Small intestine (tissue), 16 donors: ENCODE measurements around the gene TNFRSF18. TPM values are rescaled to one million over a fixed set of nuclear protein-coding genes. Genes with fewer than 3 reads are reported as not detected.

Experiments used
- DNase-seq, 2 donors: peaks; one replicate each; pipeline versions ENCODE4 v3.0.0 to v3.0.0-alpha.2; 2013
- FAIRE-seq: peaks from 2 replicates; lab custom pipeline; 2012; peaks lifted over from hg19 to GRCh38; lab: Jason Lieb, UNC
- H3K27ac ChIP-seq, 3 donors: one replicate each; pipeline ENCODE4 v1.5.1; 2013; ENCODE audit warnings: low read length in 2 of 3, mild to moderate bottlenecking in 2 of 3, control low read depth in 1 of 3, inconsistent platforms in 1 of 3, low read depth in 1 of 3, moderate library complexity in 1 of 3
- H3K27me3 ChIP-seq, 3 donors: one replicate each; pipeline ENCODE4 v1.6.1; 2013; ENCODE audit warnings: low read length in 3 of 3, inconsistent platforms in 1 of 3; ENCODE audit not compliant: control insufficient read depth in 3 of 3, insufficient read depth in 3 of 3
- H3K36me3 ChIP-seq, 3 donors: one replicate each; pipeline ENCODE4 v1.6.1; 2013; ENCODE audit warnings: low read length in 3 of 3, inconsistent platforms in 1 of 3, low read depth in 1 of 3, mild to moderate bottlenecking in 1 of 3, moderate library complexity in 1 of 3; ENCODE audit not compliant: control insufficient read depth in 3 of 3, insufficient read depth in 2 of 3
- H3K4me1 ChIP-seq, 3 donors: one replicate each; pipeline ENCODE4 v1.6.1; 2013; ENCODE audit warnings: low read length in 2 of 3, inconsistent platforms in 1 of 3, low read depth in 1 of 3, mild to moderate bottlenecking in 1 of 3, moderate library complexity in 1 of 3; ENCODE audit not compliant: control insufficient read depth in 3 of 3, insufficient read depth in 2 of 3
- H3K4me3 ChIP-seq, 3 donors: one replicate each; pipeline ENCODE4 v1.5.1; 2013; ENCODE audit warnings: low read length in 3 of 3, control low read depth in 1 of 3, inconsistent platforms in 1 of 3, low read depth in 1 of 3, mild to moderate bottlenecking in 1 of 3, moderate library complexity in 1 of 3
- H3K9me3 ChIP-seq, 2 donors: one replicate each; pipeline ENCODE4 v1.6.1; 2013; ENCODE audit warnings: low read depth in 1 of 2, low read length in 1 of 2; ENCODE audit not compliant: control insufficient read depth in 2 of 2, insufficient read depth in 1 of 2
- WGBS, 3 donors: extraction: QIAGEN DNeasy Blood & Tissue Kit; methylation state at CpG; one replicate each; pipeline ENCODE4 v1.1.7; 2013; 5-methylcytosine and 5-hydroxymethylcytosine counted together
- long read RNA-seq, 10 donors: transcript quantifications; one replicate each; lab custom pipeline, GENCODE V29; 2026
- polyA plus RNA-seq, 4 donors: library from polyadenylated mRNA; stranded (reverse) in 3 of 4; unstranded in 1 of 4; fragments of 200-250 nt in 3 of 4; fragments of 120-200 nt in 1 of 4; gene quantifications; one replicate each; pipeline versions ENCODE4 v1.2.1 to v1.2.3, GENCODE V29; 2013
- donor health status: healthy with polysubstance abuse.
- donor health status: control.
- donor health status: control.
- donor health status: Bipolar disorder and iron deficiency.
- donor health status: healthy.

Gene TNFRSF18
- polyA plus RNA-seq = 1 to 10 TPM in 2 of 4 donors, under 1 TPM in 1, not detected in 1; 0.47 to 5.9 (median 1.8) TPM
- long read RNA-seq, donor 1 = 0 reads
- long read RNA-seq, donor 2 = 0 reads
- long read RNA-seq, donor 3 = 0 reads
- long read RNA-seq, donor 4 = 0 reads
- long read RNA-seq, donor 5 = 0 reads
- long read RNA-seq, donor 6 = 0 reads
- long read RNA-seq, donor 7 = 0 reads
- long read RNA-seq, donor 8 = 0 reads
- long read RNA-seq, donor 9 = 0 reads
- long read RNA-seq, donor 10 = 0 reads

GRCh38 chr1:1206376-1206965, at the start of gene TNFRSF18:
Gene TNFRSF18, minus strand, starts transcription at chr1:1206592. Its CDS starts 21 bp downstream, at chr1:1206571.
- DNase-seq (peak in 1 of 2 donors; percentile 39), FAIRE-seq (no peak)
- Histone ChIP-seq H3K4me1 (peaks cover 0 to 6% (median 5%) of the 10 kb centered on the region in 3 donors), H3K27ac (peak within 1 kb of the TSS in 1 of 3 donors; percentile 2), H3K9me3 (no peaks in the 10 kb centered on the region), H3K36me3 (no peaks in the 10 kb centered on the region), H3K4me3 (peak within 1 kb of the TSS in 2 of 3 donors; percentile 13 to 14), H3K27me3 (peaks cover 0 to 52% (median 14%) of the 10 kb centered on the region in 3 donors)
- 1 to 5% (median 2%) methylated on average over 46 to 49 of the region's 49 CpGs for WGBS, 3 donors

- H3K4me1 ChIP-seq = no peaks in the 10 kb centered on the region
- H3K4me3 ChIP-seq = no peak overlapping the region
- no peaks in the 10 kb centered on the region for H3K27me3 ChIP-seq
- peaks cover 3 to 82% (median 19%) of the 10 kb centered on the region in 3 donors for H3K36me3 ChIP-seq
- DNase-seq = no peak
- no peaks in the 10 kb centered on the region for H3K9me3 ChIP-seq
- FAIRE-seq = no peak
- H3K27ac ChIP-seq = no peak overlapping the region
- WGBS, 3 donors = 89 to 94% (median 94%) methylated on average over 10 of the region's 10 CpGs
These were observed 49.2 kb upstream of the TNFRSF18 start for GRCh38 chr1:1255611-1256010.

- Histone ChIP-seq H3K4me3 (no peak overlapping the region), H3K4me1 (no peaks in the 10 kb centered on the region), H3K27ac (no peak overlapping the region), H3K9me3 (no peaks in the 10 kb centered on the region), H3K27me3 (no peaks in the 10 kb centered on the region), H3K36me3 (peaks cover 3 to 78% (median 19%) of the 10 kb centered on the region in 3 donors)
- DNase-seq (no peak), FAIRE-seq (no peak)
- 94 to 95% (median 94%) methylated on average over 26 of the region's 26 CpGs for WGBS, 3 donors
These were observed 48.7 kb upstream of the TNFRSF18 start for GRCh38 chr1:1255078-1255477.

GRCh38 chr1:1254667-1254998, 48.2 kb upstream of the TNFRSF18 start:
- H3K9me3 ChIP-seq = no peaks in the 10 kb centered on the region
- peaks cover 3 to 74% (median 19%) of the 10 kb centered on the region in 3 donors for H3K36me3 ChIP-seq
- WGBS, 3 donors = 86 to 89% (median 86%) methylated on average over 21 of the region's 21 CpGs
- no peak overlapping the region for H3K4me3 ChIP-seq
- no peaks in the 10 kb centered on the region for H3K27me3 ChIP-seq
- DNase-seq = no peak
- no peak for FAIRE-seq
- H3K4me1 ChIP-seq = no peaks in the 10 kb centered on the region
- H3K27ac ChIP-seq = no peak overlapping the region

- Histone ChIP-seq H3K36me3 (peaks cover 3 to 69% (median 19%) of the 10 kb centered on the region in 3 donors), H3K4me1 (no peaks in the 10 kb centered on the region), H3K4me3 (no peak overlapping the region), H3K27ac (no peak overlapping the region), H3K9me3 (no peaks in the 10 kb centered on the region), H3K27me3 (no peaks in the 10 kb centered on the region)
- no peak for DNase-seq
- WGBS, 3 donors = 94 to 96% (median 94%) methylated on average over 43 to 50 of the region's 50 CpGs
- no peak for FAIRE-seq
These were observed 47.7 kb upstream of the TNFRSF18 start for GRCh38 chr1:1253972-1254666.

GRCh38 chr1:1253314-1253713, 46.9 kb upstream of the TNFRSF18 start:
- H3K27me3 ChIP-seq = no peaks in the 10 kb centered on the region
- FAIRE-seq = no peak
- H3K36me3 ChIP-seq = peaks cover 3 to 61% (median 19%) of the 10 kb centered on the region in 3 donors
- H3K9me3 ChIP-seq = no peaks in the 10 kb centered on the region
- 88 to 90% (median 88%) methylated on average over 12 of the region's 12 CpGs for WGBS, 3 donors
- no peaks in the 10 kb centered on the region for H3K4me1 ChIP-seq
- H3K4me3 ChIP-seq = no peak overlapping the region
- H3K27ac ChIP-seq = no peak overlapping the region
- no peak for DNase-seq

GRCh38 chr1:1250786-1251284, 44.4 kb upstream of the TNFRSF18 start:
- FAIRE-seq = no peak
- Histone ChIP-seq H3K36me3 (peaks cover 3 to 43% (median 11%) of the 10 kb centered on the region in 3 donors), H3K4me1 (peaks cover 0 to 4% (median 0%) of the 10 kb centered on the region in 3 donors), H3K4me3 (no peak overlapping the region), H3K27ac (no peak overlapping the region), H3K27me3 (peaks cover 8 to 18% (median 18%) of the 10 kb centered on the region in 3 donors), H3K9me3 (no peaks in the 10 kb centered on the region)
- no peak for DNase-seq
- WGBS, 3 donors = 61 to 80% (median 68%) methylated on average over 16 of the region's 16 CpGs
